Testis (tissue), 3 donors: ENCODE measurements around the gene INIP. TPM values are rescaled to one million over a fixed set of nuclear protein-coding genes. Genes with fewer than 3 reads are reported as not detected.

ENCODE experiments used
- DNase-seq: peaks from one replicate; pipeline ENCODE4 v3.0.0-alpha.2; 2019
- H3K27ac ChIP-seq, 2 donors: fragments of 200-600 bp; sonication (generic); one replicate each; pipeline ENCODE4 v1.5.1; 2019
- H3K27me3 ChIP-seq: fragments of 200-600 bp; sonication (generic); one replicate; pipeline ENCODE4 v1.5.1; 2019
- H3K36me3 ChIP-seq: fragments of 200-600 bp; sonication (generic); one replicate; pipeline ENCODE4 v1.5.1; 2017; ENCODE audit warnings: low read depth; ENCODE audit errors: missing control alignments
- H3K4me1 ChIP-seq: fragments of 200-600 bp; sonication (generic); one replicate; pipeline ENCODE4 v1.5.1; 2019
- H3K4me3 ChIP-seq, 2 donors: fragments of 200-600 bp; sonication (generic); one replicate each; pipeline ENCODE4 v1.5.1; 2017 to 2019
- H3K9me3 ChIP-seq: fragments of 200-600 bp; sonication (generic); one replicate; pipeline ENCODE4 v1.5.1; 2017
- POLR2A ChIP-seq: fragments of 450-650 bp; IDR thresholded peaks from one replicate; pipeline ENCODE4 v1.6.1; 2017; ENCODE audit warnings: antibody characterized with exemption, mild to moderate bottlenecking, moderate library complexity
- WGBS, 2 donors: methylation state at CpG; one replicate each; pipeline ENCODE4 v1.1.5; 2018; 5-methylcytosine and 5-hydroxymethylcytosine counted together
- intact Hi-C: fragments of 100-400 bp; cut with DNase I; formaldehyde crosslinking; loops from one replicate; pipeline ENCODE4 v1.15.1; 2023; ENCODE audit warnings: low total_unique reads
- polyA plus RNA-seq: library from polyadenylated mRNA; stranded (reverse); fragments of 350-450 nt; fragmentation: Illumina TruSeq; extraction: RNeasy Lipid Tissue Mini Kit (QIAGEN cat#74804); gene quantifications from one replicate; pipeline ENCODE4 v1.2.3, GENCODE V29; 2014; ENCODE audit warnings: low read depth, low replicate concordance; ENCODE audit not compliant: insufficient read depth
- total RNA-seq, 2 donors: library from RNA; depleted of rRNA; stranded (reverse); fragments of >200 nt; gene quantifications; one replicate each; pipeline ENCODE4 v1.2.3, GENCODE V29; 2016
- TF ChIP-seq, protein P1 (sequence below), 3 experiments: fragments of 450-650 bp in 2 of 3; fragments of 200-600 bp in 1 of 3; sonication (generic) in 1 of 3; IDR thresholded peaks; one replicate each; pipeline ENCODE4 v1.5.1; 2016 to 2019; ENCODE audit warnings: antibody characterized with exemption in 3 of 3, mild to moderate bottlenecking in 2 of 3, moderate library complexity in 1 of 3

The INIP gene
- total and polyA plus RNA-seq, 3 donors from 2014 or later = 16.1 to 21.7 (median 18.5) TPM

DNA sequence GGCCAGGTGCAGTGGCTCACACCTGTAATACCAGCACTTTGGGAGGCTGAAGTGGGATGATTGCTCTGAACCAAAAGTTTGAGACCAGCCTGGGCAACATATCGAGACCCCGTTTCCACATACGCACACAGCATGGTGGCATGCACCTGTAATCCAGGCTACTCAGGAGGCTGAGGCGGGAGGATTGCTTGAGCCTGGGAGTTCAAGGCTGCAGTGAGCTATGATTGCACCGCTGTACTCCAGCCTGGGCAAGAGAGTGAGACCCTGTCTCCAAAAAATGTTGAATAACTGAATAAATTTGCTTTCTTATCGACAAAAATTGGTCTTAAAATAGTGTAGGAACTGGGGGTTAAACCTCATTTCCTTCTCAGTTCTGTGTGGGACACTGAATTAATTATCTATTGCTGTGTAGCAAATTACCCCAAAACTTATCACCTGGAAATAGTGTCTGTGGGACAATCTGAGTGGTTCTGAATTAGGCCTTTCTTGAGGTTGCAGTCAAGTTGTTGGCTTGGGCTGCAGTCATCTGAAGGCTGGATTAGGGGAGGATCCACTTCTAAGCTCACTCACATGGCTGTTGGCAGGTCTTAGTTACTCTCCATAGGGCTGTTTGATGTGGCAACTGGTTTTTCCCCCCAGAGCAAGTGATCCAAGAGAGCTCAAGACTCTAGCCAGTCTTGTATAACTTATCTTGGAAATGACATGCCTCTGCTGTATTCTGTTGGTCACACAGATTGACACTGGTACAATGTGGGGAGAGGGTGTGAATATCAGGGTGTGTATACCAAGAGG is 34.6 kb upstream of the INIP start:
- H3K27me3 ChIP-seq = no peaks in the 10 kb centered on the region
- 69 to 71% methylated on average over 6 of the region's 6 CpGs for WGBS, 2 donors
- TF ChIP-seq, protein P1, sequence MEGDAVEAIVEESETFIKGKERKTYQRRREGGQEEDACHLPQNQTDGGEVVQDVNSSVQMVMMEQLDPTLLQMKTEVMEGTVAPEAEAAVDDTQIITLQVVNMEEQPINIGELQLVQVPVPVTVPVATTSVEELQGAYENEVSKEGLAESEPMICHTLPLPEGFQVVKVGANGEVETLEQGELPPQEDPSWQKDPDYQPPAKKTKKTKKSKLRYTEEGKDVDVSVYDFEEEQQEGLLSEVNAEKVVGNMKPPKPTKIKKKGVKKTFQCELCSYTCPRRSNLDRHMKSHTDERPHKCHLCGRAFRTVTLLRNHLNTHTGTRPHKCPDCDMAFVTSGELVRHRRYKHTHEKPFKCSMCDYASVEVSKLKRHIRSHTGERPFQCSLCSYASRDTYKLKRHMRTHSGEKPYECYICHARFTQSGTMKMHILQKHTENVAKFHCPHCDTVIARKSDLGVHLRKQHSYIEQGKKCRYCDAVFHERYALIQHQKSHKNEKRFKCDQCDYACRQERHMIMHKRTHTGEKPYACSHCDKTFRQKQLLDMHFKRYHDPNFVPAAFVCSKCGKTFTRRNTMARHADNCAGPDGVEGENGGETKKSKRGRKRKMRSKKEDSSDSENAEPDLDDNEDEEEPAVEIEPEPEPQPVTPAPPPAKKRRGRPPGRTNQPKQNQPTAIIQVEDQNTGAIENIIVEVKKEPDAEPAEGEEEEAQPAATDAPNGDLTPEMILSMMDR (IDR thresholded peaks at IDR 0.05) = no peak
- no peak for TF ChIP-seq POLR2A
- DNase-seq = no peak
- H3K36me3 ChIP-seq = no peaks in the 10 kb centered on the region
- H3K9me3 ChIP-seq = no peaks in the 10 kb centered on the region
- intact Hi-C loops = no loop called here
- H3K27ac ChIP-seq = no peak overlapping the region
- H3K4me3 ChIP-seq = no peak overlapping the region
- peaks cover 42% of the 10 kb centered on the region for H3K4me1 ChIP-seq

DNA sequence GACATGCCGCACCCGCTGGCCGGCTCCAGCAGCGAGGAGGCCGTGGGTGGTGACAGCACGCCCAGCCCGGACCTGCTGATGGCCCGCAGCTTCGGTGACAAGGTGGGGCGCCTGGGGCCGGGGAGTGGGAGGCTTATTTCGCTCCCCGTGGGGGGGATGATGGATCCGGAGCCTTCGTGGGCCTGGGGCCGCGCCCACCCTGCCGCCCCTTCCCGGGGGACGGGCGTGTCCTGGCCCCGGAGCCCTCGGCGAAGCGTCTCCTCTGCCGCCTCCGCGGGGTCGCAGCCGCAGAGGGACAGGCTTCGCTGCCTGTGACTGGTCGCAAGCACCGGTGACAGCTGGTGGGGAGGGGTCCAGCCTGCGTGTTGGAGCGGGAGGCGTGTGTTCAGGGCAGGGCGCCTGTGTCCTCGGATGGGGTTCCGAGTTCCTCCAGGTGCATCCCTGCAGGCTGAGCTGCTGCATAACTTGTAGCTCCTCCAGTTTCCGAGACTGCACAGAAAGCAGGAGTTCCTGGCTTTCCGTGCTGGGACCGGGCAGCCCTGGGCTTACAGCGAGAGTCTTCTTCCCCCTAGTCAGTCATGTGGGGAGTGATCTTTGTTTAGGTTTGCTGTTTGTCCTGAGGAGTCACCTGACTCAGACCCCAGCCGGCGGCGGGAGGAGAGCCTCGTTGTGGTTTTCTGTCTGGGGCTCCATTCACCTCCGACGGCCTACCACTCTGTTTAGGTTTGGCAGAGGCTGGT is 33.3 kb upstream of the INIP start:
- DNase-seq = peak; percentile 70

DNA sequence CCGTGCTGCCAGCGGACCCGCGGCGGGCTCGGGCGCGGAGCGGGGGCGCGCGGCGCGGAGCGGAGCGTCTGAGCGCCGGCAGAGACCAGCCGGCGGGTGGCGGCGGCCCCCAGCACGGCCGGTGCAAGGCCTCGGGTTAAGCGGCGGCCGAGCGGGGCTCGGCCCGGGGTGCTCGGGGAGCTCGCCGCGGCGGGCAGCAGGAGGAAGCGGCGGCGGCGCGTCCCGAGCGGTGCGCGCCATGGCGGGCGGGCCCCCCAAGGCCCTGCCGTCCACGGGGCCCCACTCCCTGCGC is 32.8 kb upstream of the INIP start:
- H3K27ac ChIP-seq = peak overlapping the region; percentile 74 to 90
- H3K36me3 ChIP-seq = no peaks in the 10 kb centered on the region
- peak overlapping the region; percentile 90 to 91 for H3K4me3 ChIP-seq
- 1% methylated on average over 33 of the region's 50 CpGs; no CpG with 5 or more reads in 1 of the 2 donors for WGBS, 2 donors
- no peak for DNase-seq
- intact Hi-C loops = no loop called here
- H3K9me3 ChIP-seq = no peaks in the 10 kb centered on the region
- TF ChIP-seq POLR2A = no peak
- TF ChIP-seq, protein P1 (IDR thresholded peaks at IDR 0.05) = no peak
- no peaks in the 10 kb centered on the region for H3K27me3 ChIP-seq
- peaks cover 42% of the 10 kb centered on the region for H3K4me1 ChIP-seq

More for the DNA sequence above, 33.3 kb upstream of the INIP start:
- Histone ChIP-seq H3K27me3 (no peaks in the 10 kb centered on the region), H3K36me3 (no peaks in the 10 kb centered on the region), H3K9me3 (no peaks in the 10 kb centered on the region), H3K4me3 (peak overlapping the region; percentile 90 to 91), H3K4me1 (peaks cover 42% of the 10 kb centered on the region), H3K27ac (peak overlapping the region; percentile 74 to 90)
- no peak for TF ChIP-seq POLR2A
- TF ChIP-seq, protein P1 (IDR thresholded peaks at IDR 0.05) = no peak
- 0% methylated on average over 9 to 45 of the region's 49 CpGs for WGBS, 2 donors
- intact Hi-C loops = no loop called here

- intact Hi-C loops = no loop called here
These were observed 32.3 kb upstream of the INIP start, which contains the start of gene SNX30 for GRCh38 chr9:112750016-112750763. SNX30 (plus strand) TSS chr9:112750760; CDS start chr9:112751002, 242 bp downstream.

More at GRCh38 chr9:112750016-112750763, 32.3 kb upstream of the INIP start, which contains the start of gene SNX30:
- Histone ChIP-seq H3K4me3 (peak within 1 kb of the TSS; percentile 90 to 91), H3K36me3 (no peaks in the 10 kb centered on the region), H3K9me3 (no peaks in the 10 kb centered on the region), H3K4me1 (peaks cover 37% of the 10 kb centered on the region), H3K27me3 (no peaks in the 10 kb centered on the region), H3K27ac (peak within 1 kb of the TSS; percentile 81 to 90)
- DNase-seq = peak; percentile 93
- WGBS, 2 donors = 2 to 3% methylated on average over 29 to 46 of the region's 49 CpGs
- no peak for TF ChIP-seq POLR2A
- TF ChIP-seq, protein P1 (IDR thresholded peaks at IDR 0.05) = no peak
